Upper lobe of right lung (tissue), 1 donor: ENCODE data around the gene TTLL13. TPM values are rescaled to one million over a fixed set of nuclear protein-coding genes. Genes with fewer than 3 reads are reported as not detected.
A peak's percentile ranks its signal among the peaks of the same experiment; 100 is the strongest.

Experiments
- ATAC-seq: fragments of 200-7000 bp; cut with Tn5 transposase; one replicate; pipeline ENCODE4 v1.9.1; 2020; ENCODE audit warnings: mild to moderate bottlenecking, moderate library complexity
- DNase-seq: peaks from one replicate; pipeline ENCODE4 v3.0.0-alpha.2; 2020
- H3K27ac ChIP-seq: fragments of 200-600 bp; one replicate; pipeline ENCODE4 v1.8.0; 2022
- H3K27me3 ChIP-seq: fragments of 200-600 bp; one replicate; pipeline ENCODE4 v1.8.0; 2022; ENCODE audit warnings: mild to moderate bottlenecking
- H3K36me3 ChIP-seq: fragments of 200-600 bp; one replicate; pipeline ENCODE4 v1.8.0; 2022
- H3K4me1 ChIP-seq: fragments of 200-600 bp; one replicate; pipeline ENCODE4 v1.8.0; 2022
- H3K4me3 ChIP-seq: fragments of 200-600 bp; one replicate; pipeline ENCODE4 v1.8.0; 2022; ENCODE audit warnings: mild to moderate bottlenecking
- H3K9me3 ChIP-seq: fragments of 200-600 bp; one replicate; pipeline ENCODE4 v1.8.0; 2022
- intact Hi-C: fragments of 100-400 bp; cut with DNase I; formaldehyde crosslinking; loops from one replicate; pipeline ENCODE4 v1.11.0; 2022
- total RNA-seq: library from RNA; stranded (reverse); fragmentation: NEBNext Ultra II Directional; extraction: Animal tissue kit (Norgen Biotek cat#: 25700); gene quantifications from one replicate; pipeline ENCODE4 v1.2.1, GENCODE V29; 2021
- TF ChIP-seq, protein P1 (sequence below): fragments of 200-600 bp; IDR thresholded peaks from one replicate; pipeline ENCODE4 v1.8.0; 2022; ENCODE audit warnings: antibody characterized with exemption
- donor health status: DM: no; HTN: yes; CAD: no; lungs with severe emphysema.

The TTLL13 gene
- total RNA-seq, 1 donor from 2014 or later, result not detected

DNA sequence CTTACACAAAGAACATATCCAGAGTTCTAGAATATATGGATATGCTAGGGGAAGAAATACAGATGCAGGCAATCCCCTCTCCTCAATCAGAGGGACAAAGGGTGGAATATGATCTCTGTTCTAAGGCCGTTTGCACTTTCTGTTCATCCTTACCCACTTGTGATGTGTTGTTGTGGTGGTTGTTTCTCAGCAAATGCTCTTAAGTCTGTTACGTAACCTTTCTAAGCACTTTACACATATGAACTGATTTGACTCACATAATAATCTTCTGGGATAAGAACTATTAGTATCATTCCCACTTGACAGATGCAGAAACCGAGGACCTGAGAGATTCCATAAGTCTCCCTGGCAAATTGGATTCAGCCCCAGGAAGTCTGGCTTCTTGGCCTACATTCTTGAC is 56.6 kb downstream of the TTLL13 start:
- no peaks in the 10 kb centered on the region for H3K27me3 ChIP-seq
- intact Hi-C loops, result no loop called here
- H3K27ac ChIP-seq, result no peak overlapping the region
- peaks cover 12% of the 10 kb centered on the region for H3K4me1 ChIP-seq
- DNase-seq (no peak), ATAC-seq (peak; percentile 19)
- TF ChIP-seq, protein P1, sequence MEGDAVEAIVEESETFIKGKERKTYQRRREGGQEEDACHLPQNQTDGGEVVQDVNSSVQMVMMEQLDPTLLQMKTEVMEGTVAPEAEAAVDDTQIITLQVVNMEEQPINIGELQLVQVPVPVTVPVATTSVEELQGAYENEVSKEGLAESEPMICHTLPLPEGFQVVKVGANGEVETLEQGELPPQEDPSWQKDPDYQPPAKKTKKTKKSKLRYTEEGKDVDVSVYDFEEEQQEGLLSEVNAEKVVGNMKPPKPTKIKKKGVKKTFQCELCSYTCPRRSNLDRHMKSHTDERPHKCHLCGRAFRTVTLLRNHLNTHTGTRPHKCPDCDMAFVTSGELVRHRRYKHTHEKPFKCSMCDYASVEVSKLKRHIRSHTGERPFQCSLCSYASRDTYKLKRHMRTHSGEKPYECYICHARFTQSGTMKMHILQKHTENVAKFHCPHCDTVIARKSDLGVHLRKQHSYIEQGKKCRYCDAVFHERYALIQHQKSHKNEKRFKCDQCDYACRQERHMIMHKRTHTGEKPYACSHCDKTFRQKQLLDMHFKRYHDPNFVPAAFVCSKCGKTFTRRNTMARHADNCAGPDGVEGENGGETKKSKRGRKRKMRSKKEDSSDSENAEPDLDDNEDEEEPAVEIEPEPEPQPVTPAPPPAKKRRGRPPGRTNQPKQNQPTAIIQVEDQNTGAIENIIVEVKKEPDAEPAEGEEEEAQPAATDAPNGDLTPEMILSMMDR, result no peak
- H3K9me3 ChIP-seq, result no peaks in the 10 kb centered on the region
- H3K36me3 ChIP-seq, result no peaks in the 10 kb centered on the region
- no peak overlapping the region for H3K4me3 ChIP-seq

DNA sequence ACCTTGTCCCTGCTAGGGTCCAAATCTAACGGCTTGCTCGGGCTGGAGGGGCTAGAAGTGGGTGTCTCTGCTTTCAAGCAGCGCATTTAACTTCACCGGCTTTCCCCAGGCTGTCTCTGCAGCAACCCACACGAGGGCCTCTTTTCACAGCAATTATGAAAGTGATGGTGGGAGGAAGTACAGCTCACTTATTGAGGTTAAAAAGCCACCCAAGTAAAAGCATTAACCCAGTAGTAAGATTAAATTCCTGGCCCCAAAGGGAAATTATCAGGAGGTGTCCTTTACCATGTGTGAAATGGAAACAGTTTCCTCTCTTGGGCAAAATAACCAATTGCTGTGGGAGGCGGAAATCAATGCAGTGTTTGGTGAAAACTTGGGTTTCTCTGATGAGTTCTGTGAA is 57.2 kb downstream of the TTLL13 start:
- Histone ChIP-seq H3K9me3 (no peaks in the 10 kb centered on the region), H3K4me3 (no peak overlapping the region), H3K27ac (no peak overlapping the region), H3K4me1 (peaks cover 12% of the 10 kb centered on the region), H3K27me3 (no peaks in the 10 kb centered on the region), H3K36me3 (no peaks in the 10 kb centered on the region)
- DNase-seq, result no peak
- intact Hi-C loops, result no loop called here
- ATAC-seq, result peak; percentile 62
- TF ChIP-seq, protein P1, result no peak

DNA sequence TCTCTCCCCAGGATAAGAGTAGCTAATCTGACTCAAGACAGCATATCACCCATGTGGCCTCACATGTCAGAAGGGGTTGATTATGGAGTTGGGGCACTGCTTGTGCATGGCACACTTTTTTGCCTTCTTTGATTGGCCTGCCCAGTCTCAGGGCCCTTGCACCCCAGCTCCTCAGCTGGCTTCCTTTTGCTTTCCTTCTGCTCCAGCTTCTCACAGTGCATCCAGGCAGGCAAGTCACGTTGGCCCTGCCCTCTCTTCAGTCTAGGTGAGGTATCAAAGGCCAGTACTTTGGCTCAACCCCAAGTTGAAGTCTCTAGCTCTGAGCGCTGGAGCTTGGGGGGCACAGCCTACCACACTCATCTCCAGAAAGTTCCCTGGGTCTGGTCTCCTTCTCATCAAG is 58.3 kb downstream of the TTLL13 start:
- intact Hi-C loops, result no loop called here
- no peaks in the 10 kb centered on the region for H3K36me3 ChIP-seq
- no peak for DNase-seq
- no peaks in the 10 kb centered on the region for H3K9me3 ChIP-seq
- no peak overlapping the region for H3K4me3 ChIP-seq
- no peaks in the 10 kb centered on the region for H3K27me3 ChIP-seq
- peaks cover 12% of the 10 kb centered on the region for H3K4me1 ChIP-seq
- no peak overlapping the region for H3K27ac ChIP-seq
- TF ChIP-seq, protein P1, result no peak
- no peak for ATAC-seq

DNA sequence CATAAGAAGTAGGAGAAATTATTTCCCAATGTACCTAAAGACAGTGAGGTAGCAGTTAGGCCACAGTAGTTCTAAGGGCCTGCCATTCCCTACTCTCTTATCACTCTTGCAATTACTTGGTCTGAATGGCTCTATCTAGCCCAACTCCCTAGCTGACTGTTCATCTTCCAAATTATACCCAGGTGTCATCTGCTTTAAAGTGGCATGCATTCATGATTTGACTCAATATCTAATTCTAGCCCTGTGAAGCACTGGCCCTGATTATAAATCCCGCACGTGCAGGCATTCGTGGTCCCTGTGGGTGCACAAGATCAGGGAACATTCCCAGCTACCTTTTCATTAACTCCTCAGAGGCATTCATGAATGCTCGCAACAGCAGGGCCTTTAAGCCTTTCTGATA is 59.7 kb downstream of the TTLL13 start:
- Histone ChIP-seq H3K36me3 (no peaks in the 10 kb centered on the region), H3K4me3 (no peak overlapping the region), H3K4me1 (peaks cover 12% of the 10 kb centered on the region), H3K9me3 (no peaks in the 10 kb centered on the region), H3K27ac (no peak overlapping the region), H3K27me3 (no peaks in the 10 kb centered on the region)
- no peak for ATAC-seq
- intact Hi-C loops, result no loop called here
- TF ChIP-seq, protein P1, result no peak
- no peak for DNase-seq

Other genes starting within 250 kb of the TTLL13 start
- gene ZNF710, start 248.2 kb upstream of the TTLL13 start, total RNA-seq, result 47.9 TPM
- 43.1 TPM for gene IDH2, start 147.1 kb upstream of the TTLL13 start, total RNA-seq
- 48.7 TPM for gene SEMA4B, start 48.2 kb upstream of the TTLL13 start, total RNA-seq
- 62.8 TPM for gene CIB1, start 15.6 kb upstream of the TTLL13 start, total RNA-seq
- gene GDPGP1, start 15.3 kb upstream of the TTLL13 start, total RNA-seq, result 11.2 TPM
- 75.0 TPM for gene NGRN, start 16.1 kb downstream of the TTLL13 start, total RNA-seq
- gene ZNF774, start 102.7 kb downstream of the TTLL13 start, total RNA-seq, result 3.6 TPM
- gene IQGAP1, start 138.7 kb downstream of the TTLL13 start, total RNA-seq, result 256 TPM